T-helper 9 cell (primary cell): ENCODE data around the gene MRPL27.
"Not testable (repeated sequence)": the region's sequence is repeated elsewhere in the genome, so short reads cannot be mapped to it uniquely, and the experiment has no call there.

Experiments
- DNase-seq: peaks from one replicate; pipeline ENCODE4 v3.0.0-alpha.2; 2020

The MRPL27 gene

GRCh38 chr17:50344731-50345365, 28.1 kb downstream of the MRPL27 start:
- DNase-seq: no peak

GRCh38 chr17:50339381-50339780, 33.6 kb downstream of the MRPL27 start:
- DNase-seq: no peak

DNA sequence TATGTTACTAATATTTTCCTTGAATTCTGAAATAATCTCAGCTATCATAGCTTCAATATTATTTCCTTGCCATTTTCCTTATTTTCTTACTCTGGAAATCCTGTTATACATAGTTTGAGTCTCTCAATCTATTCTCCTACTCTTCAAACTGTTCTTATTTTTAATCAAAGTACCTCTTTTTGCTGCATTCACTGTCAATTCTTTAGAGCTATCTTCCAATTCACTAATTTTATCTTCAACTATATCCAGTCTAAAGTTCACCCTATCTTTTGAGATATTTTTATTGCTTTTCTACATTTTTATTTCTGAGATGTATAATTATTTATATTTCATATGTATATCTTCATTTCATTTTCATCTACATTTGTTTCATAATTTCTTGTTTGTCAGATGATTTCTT, 34.3 kb downstream of the MRPL27 start:
- DNase-seq: no peak

GRCh38 chr17:50337956-50338355, 35.0 kb downstream of the MRPL27 start:
- no peak for DNase-seq

GRCh38 chr17:50333291-50334057, 39.5 kb downstream of the MRPL27 start:
- not testable (repeated sequence) for DNase-seq

GRCh38 chr17:50332196-50332595, 40.8 kb downstream of the MRPL27 start:
- DNase-seq: no peak

DNA sequence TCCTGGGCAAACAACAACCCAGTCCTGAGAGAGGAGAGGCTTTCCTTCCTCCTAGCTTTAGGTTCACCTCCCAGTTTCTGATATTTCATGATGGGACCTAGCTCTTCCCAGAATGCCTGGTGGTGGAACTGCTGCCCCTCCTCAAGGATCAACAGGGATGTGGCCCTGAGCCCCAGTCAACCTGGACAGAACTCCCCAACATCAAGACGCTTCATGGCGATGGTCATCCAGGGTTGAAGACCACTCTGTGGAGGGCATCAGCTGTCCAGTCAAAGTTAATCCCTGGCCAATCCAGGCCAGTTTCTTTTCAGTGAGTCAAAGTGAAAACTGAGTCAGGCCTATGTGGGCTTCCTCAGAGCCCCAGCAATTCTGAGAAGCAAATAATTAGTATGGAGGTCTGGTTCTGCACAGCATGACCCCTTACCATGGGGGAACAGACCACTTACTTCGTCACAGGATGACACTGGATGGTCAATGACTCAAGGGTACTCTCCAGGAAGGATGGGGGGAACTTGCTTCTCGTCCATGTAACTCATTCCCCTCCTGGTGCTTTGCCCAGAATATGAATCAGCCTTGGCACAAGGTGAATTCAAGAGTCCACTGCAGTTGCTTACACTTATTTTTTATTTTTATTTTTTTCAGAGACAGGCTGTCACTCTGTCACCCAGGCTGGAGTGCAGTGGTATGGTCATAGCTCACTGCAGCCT, 41.7 kb downstream of the MRPL27 start:
- DNase-seq: no peak

DNA sequence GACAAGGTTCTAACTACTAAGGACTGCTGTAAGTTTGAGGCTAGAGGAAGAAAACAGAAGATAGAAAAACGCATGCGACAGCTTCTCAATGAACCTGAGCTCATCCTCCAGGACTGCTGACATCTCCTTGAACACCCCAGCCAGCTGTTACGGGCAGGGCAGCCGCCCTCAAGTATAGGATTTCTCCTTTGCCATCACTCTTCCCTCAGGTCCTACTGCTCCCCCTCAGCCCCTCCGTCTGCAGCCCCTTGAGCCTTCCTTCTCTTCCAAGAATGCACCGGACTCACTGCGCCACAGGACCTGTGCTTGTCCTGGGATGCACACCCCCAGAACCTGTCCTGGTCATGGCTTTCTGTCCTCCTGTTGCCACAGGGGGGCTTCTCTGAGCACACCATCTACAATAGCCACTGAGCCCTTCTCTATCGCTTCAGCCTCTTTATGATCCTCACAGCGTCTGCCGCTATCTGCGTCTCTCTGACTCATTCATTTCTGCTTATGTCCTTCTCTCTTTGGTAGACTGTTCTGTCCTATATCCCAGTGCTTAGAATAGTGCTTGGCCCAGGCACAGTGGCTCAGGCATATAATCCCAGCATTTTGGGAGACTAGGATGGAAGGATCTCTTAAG, 42.7 kb downstream of the MRPL27 start:
- DNase-seq: no peak

GRCh38 chr17:50329716-50330115, 43.3 kb downstream of the MRPL27 start:
- no peak for DNase-seq

DNA sequence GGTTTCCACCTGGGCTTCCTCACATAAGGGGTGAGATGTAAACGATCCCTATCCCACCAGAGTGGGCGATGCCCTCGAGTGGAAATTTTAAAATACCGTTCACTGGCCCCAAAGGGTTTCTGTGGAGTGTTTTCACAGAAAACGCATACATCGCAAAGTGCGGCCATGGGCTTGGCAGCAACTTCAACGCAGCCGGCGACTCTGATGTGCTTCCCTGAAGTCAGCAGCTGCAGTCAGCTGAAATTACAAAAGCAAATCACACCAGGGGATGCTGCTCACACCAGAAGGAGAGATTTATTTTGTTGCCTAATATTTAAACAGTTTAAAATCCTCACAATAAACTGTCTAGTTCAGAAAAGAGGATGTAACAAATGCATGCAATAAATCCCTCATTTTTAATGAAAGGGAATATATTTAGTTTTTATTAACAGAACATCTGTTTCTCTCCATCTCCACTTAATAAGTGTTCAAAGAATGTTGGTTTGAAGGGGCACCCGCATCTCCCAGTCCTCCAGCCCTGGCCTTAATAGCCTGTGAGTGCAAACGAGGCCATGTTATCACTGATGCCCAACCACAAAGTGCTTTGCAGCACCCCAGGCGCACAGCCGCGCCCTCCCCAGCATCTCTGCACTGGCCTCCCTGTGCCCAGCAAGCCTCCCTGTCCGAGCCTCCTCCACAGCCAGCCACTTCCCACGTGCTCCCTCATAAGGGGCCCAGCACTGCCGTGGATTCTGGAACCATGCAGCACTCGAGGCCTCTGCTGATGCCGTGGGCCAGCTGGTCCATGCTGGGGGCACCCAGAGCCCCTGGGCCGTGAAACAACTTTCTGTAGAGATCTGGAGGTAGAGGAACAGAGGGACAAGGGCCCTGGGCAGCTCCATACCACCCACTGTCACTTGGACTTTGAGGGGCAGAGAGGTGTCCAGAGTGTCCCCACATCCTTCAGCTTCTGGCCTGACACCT, 44.3 kb downstream of the MRPL27 start:
- DNase-seq: no peak

- no peak for DNase-seq
Measured at GRCh38 chr17:50326831-50327364, 46.1 kb downstream of the MRPL27 start.

GRCh38 chr17:50325906-50326305, 47.1 kb downstream of the MRPL27 start:
- no peak for DNase-seq

GRCh38 chr17:50323060-50323459, 49.9 kb downstream of the MRPL27 start:
- DNase-seq: no peak

- no peak for DNase-seq
Measured at GRCh38 chr17:50322271-50322670, 50.7 kb downstream of the MRPL27 start.

DNA sequence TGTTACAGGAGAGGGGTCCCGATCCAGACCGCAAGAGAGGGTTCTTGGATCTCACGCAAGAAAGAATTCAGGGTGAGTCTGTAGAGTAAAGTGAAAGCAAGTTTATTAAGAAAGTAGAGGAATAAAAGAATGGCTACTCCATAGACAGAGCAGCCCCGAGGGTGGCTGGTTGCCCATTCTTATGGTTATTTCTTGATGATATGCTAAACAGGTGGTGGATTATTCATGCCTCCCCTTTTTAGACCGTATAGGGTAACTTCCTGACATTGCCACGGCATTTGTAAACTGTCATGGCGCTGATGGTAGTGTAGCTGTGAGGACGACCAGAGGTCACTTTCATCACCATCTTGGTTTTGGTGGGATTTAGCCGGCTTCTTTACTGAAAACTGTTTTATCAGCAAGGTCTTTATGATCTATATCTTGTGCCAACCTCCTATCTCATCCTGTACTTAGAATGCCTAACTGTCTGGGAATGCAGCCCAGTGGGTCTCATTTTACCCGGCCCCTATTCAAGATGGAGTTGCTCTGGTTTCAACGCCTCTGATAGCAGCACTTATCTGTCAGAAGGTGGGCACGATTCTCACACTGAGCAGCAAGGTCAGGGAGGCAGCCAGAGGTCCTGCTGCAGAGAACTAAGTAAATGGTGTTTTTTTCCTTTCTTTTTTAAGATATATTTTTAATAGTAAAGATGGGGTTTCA, 53.5 kb downstream of the MRPL27 start:
- DNase-seq: no peak

DNA sequence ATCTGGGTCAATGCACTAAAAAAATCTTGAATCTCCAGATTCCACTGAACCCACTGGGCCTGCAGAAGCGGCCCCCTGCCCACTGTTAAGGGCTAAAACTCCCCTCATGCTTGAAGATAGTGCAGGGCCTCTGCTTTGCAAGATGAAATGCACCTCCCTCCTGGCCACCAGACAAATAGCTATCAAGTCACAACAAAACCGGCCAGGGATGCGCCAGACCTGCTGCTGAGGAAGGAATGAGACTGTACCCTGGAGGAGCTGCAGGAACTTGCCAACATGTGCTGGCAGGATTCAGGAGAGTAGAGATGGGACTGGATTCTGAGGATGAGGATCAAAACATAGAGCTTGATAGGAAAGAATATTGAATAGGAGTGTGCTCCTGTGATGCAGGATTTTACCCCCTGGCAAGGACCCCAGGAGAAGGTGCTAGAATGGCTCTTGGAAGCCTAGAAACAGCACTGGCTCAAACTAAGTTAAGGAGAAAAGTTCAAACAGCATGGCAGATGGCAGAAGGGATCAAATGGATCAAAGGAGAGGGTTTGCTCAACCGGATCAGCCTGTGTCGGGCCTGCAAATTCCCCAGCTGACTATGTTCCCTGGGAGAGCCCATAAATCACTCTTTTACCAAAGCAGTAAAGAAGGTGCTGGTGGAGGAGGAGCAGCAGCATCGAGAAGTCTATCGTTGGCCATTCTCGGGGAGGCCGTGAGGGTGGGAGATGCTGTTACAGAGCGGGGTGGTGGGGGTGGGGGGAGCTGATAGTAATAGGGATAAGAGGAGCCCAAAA, 54.3 kb downstream of the MRPL27 start:
- no peak for DNase-seq
